GM19438 (cell line): ENCODE results near the gene SIRPA.

Source experiments
- ATAC-seq: cut with Tn5 transposase; IDR thresholded peaks from one replicate; pipeline ENCODE4 v1.9.1; 2021; ENCODE audit warnings: low read depth; ENCODE audit not compliant: unreplicated experiment

The SIRPA gene

GRCh38 chr20:1928782-1929181 is 33.6 kb downstream of the SIRPA start:
- ATAC-seq = no peak

DNA sequence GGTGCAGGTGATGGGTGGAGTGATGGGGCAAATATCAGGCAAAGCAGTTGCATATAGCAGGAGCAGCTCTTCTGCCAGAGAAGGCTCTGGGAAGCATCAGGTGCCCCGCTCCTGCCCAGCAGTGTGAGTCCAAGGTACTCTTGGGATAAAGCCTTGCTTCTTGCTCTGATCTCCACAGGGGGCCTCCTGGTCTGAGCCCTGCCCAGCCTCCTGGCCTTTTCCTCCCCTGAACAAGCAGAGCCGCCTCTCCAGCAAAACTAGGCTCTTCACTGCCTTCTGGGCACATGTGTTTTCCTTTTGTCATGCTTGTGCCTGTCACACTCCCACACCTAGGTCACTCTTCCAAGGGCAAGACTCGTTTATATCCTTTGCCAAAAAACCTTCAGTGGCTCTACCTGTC is 34.3 kb downstream of the SIRPA start:
- ATAC-seq = no peak

DNA sequence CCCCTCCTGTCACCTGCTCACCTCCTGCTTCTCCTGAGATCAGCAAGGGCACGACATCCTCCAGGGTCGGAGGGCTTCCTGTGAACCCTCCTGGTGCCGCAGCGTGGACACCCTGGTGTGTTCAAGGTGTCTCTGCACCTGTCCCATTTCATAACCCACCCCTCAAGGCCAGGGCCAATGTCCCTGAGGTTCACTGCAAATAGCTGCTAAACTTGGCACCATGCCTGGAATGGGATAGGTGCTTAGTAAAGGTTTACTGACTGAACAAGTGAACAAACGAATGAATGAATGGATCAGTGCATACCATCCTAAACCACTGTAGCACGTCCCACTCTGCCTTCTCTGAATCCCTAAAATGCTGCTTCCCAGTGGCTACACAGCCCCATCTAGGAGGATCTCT is 35.0 kb downstream of the SIRPA start:
- ATAC-seq = no peak

DNA sequence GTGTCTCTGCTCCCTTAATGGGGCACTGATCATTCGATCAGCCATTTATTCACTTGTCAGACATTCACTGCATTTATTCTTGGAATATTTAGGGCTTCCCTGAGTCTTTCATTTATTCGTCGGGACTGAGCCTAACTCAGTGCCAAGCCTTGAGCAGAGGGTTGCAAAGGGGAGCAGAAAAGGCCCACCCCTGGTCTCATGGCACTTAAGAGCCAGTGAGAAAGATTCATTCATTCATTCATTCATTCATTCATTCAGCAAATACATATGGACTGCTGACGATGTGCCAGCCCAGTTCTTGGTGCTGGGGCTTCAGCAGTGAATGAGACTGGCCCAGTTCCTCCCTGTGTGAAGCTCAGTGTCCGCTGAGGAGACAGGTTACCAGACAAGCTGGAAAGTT is 36.6 kb downstream of the SIRPA start:
- ATAC-seq = no peak

DNA sequence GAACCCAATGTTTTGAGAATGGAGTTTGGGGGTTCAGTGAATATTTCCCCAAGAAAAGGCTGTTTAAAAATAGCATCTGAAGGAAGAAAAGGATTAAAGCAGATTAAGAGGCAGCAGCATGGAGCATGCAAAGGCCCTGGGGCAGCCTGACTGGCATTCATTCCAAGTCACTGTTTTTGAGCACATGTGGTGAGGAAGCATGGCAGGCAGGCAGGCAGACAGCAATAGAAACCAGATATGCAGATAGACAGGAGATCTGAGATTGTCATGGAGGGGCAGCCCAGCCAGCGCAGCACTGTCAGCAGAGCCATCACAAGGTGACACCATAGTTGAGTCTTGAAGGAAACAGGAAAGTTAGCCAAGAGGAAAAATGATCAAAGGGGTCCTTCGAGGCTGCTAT is 37.8 kb downstream of the SIRPA start:
- ATAC-seq = no peak

GRCh38 chr20:1933465-1933870 is 38.3 kb downstream of the SIRPA start:
- no peak for ATAC-seq

- ATAC-seq = no peak
Observed at GRCh38 chr20:1934156-1934555, 38.9 kb downstream of the SIRPA start.

DNA sequence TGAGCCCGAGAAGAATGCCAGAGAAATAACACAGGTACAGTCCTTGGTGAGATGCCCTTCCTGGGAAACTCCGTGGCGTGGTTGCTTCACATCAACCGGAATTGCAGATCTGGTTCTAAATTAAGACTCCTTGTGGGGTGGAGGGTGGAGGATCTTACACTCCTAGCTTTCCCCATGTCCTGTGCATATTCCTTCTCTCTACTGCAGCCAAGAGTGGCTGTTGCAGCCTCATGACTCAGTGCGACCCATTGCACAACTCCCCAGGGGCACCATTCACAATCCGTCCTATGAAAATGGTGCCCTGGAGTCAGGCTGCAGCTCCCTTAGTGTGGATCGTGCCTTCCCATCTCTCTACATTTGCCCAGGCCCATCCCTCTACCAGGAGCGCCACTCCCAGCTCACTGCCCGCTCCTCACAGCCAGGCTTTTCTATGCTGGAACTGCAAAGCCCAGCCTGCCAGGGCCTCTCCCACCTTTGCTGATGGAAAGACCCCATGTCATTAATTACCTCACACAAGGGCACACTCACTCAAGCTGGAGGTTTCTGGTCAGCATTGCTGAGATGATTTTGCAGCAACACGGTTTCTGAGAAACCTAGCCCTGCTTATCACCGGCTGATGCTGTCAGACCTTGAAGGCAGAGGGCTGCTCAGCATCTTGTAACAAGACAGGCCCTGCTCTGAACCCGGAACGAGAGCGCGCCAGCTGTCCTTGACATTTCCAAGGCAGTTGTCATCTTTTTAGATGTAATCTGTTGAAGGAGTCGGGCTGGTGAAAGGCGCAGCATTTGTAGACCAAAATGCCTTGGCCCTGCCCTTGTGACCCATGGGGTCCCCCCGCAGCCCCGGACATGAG is 39.7 kb downstream of the SIRPA start:
- ATAC-seq = no peak

- ATAC-seq = no peak
Observed at GRCh38 chr20:1935696-1936366, 40.6 kb downstream of the SIRPA start.

DNA sequence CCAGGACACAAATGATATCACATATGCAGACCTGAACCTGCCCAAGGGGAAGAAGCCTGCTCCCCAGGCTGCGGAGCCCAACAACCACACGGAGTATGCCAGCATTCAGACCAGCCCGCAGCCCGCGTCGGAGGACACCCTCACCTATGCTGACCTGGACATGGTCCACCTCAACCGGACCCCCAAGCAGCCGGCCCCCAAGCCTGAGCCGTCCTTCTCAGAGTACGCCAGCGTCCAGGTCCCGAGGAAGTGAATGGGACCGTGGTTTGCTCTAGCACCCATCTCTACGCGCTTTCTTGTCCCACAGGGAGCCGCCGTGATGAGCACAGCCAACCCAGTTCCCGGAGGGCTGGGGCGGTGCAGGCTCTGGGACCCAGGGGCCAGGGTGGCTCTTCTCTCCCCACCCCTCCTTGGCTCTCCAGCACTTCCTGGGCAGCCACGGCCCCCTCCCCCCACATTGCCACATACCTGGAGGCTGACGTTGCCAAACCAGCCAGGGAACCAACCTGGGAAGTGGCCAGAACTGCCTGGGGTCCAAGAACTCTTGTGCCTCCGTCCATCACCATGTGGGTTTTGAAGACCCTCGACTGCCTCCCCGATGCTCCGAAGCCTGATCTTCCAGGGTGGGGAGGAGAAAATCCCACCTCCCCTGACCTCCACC is 42.2 kb downstream of the SIRPA start:
- no peak for ATAC-seq

DNA sequence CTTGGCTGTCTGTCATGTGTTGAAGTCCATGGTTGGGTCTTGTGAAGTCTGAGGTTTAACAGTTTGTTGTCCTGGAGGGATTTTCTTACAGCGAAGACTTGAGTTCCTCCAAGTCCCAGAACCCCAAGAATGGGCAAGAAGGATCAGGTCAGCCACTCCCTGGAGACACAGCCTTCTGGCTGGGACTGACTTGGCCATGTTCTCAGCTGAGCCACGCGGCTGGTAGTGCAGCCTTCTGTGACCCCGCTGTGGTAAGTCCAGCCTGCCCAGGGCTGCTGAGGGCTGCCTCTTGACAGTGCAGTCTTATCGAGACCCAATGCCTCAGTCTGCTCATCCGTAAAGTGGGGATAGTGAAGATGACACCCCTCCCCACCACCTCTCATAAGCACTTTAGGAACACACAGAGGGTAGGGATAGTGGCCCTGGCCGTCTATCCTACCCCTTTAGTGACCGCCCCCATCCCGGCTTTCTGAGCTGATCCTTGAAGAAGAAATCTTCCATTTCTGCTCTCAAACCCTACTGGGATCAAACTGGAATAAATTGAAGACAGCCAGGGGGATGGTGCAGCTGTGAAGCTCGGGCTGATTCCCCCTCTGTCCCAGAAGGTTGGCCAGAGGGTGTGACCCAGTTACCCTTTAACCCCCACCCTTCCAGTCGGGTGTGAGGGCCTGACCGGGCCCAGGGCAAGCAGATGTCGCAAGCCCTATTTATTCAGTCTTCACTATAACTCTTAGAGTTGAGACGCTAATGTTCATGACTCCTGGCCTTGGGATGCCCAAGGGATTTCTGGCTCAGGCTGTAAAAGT is 43.5 kb downstream of the SIRPA start:
- no peak for ATAC-seq

- ATAC-seq = no peak
Observed at GRCh38 chr20:1939270-1939595, 44.0 kb downstream of the SIRPA start.

DNA sequence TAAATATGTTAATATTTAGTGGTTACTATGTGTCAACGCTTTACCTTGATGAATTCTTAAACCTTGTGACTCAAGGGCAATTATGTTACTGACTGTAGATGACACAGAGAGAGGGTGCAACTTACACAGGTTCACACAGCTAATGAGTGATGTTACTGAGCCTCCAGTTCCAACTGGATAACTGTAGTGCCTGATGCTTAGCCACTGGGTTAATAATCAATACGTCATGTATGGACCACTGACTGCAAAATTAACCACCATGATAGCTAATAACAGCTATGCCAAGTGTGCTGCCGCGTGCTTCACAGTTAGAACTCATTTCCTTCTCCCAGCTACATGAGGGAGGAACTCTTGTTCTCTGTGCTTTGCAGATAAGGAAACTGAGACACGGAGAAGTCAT is 45.4 kb downstream of the SIRPA start:
- no peak for ATAC-seq

- no peak for ATAC-seq
Observed at GRCh38 chr20:1941226-1941625, 46.0 kb downstream of the SIRPA start.

DNA sequence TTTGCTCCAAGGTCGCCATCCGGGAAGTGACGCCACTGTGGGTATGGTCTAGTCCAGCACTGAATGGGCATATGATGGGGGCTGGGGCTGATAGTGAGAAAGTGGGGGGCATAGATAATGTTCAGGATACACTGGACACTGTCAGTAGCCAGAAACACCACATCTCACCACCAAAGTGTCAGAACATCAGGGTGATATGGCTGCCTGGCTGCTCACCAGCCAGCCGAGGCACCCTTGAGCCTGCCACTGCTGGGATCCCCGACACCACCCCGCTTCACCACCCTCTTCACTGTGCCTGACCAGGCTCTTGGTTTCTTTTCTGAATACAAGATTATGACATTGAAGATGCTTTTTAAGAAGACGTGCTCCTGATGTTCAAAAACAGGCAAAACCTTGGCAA is 46.9 kb downstream of the SIRPA start:
- ATAC-seq = no peak

GRCh38 chr20:1942486-1943274 is 47.5 kb downstream of the SIRPA start:
- ATAC-seq = no peak

DNA sequence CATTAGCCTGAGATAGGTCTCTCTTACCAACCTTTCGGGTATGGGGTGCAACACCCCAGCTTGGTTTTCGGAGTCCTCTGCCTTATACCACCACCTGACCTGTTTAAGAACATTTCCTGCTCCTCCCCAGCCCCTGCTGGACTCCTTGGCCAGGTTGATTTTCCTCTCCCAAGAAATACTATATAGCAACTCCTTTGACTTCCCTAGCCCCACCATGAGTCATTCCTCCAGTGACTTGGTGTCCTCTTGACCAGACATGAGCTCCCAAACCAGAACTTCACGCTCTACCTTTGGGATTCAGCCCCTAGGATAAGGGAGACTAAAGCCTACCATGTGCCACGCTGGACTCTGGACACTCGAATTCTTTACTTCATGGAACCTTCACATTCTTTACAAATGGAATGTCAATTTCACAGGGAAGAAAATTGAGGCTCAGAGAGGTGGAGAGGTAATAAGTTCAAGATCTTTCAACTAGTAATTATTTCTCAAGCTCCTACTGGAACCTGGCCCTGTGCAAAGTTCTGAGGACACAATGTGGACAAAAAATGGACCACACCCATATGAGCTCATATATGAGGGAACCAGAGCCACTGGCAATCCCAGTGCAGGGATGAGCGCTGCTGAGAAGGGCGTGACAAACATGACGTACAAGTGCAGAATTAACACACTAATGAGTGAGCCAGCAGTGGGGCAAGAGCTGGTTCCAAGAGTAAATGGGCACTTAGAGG is 48.2 kb downstream of the SIRPA start:
- no peak for ATAC-seq

DNA sequence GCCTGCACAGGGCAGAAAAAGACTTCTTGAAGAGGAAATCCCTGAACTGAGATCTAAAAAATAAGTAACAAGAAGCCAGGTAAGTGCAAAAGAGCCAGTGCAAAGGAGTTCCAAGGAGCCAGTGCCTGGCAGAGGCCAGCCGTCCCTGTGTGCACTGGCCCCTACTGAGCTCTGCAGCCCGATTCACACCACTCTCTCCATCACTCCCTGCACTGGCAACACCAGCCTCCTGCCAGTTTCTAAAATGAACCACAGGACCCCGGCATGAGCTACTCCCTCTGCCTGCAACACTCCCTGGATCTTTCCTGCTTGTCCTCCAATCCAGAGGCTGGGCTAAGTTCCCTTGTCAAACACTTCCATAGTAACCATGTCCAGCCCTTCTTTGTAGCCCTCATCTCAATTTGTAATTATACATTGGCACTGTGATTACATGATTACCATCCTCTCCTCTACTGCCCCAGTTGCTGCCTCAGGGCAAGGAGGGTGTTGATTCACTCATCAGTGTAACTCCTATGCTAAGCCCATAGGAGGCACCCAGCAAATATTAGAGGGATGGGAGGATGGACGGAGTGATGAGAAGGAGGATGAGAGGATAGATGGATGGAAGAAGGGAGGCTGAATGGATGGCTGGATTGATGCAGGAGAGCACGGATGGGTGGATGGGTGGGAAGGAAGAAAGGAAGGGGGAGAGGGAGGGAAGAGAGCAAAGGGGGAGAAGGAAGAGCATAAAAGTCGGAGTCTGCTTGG is 49.3 kb downstream of the SIRPA start:
- ATAC-seq = no peak

DNA sequence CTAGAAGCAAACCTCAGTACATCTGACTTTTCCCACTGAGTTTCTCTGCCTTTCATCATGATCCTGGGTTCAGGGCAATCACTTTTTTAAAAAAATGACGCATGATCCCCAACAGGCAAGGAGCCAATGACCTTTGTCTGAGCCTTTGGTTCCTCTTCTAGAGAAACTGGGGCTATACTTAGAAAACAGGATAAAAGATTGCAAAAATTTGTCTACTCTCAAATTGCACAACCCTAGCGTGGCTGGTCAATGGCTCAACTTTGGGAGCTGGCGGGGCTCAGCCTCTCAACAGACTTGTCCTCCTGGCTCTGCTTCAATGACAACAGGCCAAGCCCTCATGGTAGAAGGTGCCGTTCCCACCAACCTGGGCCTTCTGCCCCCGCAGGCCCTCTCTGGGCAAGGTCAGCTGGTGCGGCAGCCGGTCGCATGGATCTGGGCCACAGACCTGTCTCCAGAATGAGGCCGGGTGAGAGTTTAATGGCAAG is 50.0 kb downstream of the SIRPA start:
- no peak for ATAC-seq
